ENCODE results near the gene PPM1E. TPM values are rescaled to one million over a fixed set of nuclear protein-coding genes. Genes with fewer than 3 reads are reported as not detected.

PPM1E gene
- total and polyA plus RNA-seq, 2 of the 8 experiments (the other 6 are each of a cell fraction or from before 2014, with no cell fraction given) = 5.0 to 10.4 TPM

GRCh38 chr17:59004338-59005111 lies 248.9 kb downstream of the PPM1E start:
- Histone ChIP-seq H2BK5ac (ENCODE audit: low read depth, low read length) (no peak overlapping the region), H4K91ac (replicated peaks; ENCODE audit: insufficient read length, low read length) (no peak overlapping the region), H4K5ac (ENCODE audit: insufficient read length, low read depth, low read length) (peak overlapping the region; percentile 77), H2BK20ac (ENCODE audit: low read length) (no peak overlapping the region), H3K4me3 (ENCODE audit: extremely low read depth in 1 of 4, insufficient read depth in 2 of 4, low read depth in 3 of 4, low read length in 4 of 4) (no peak overlapping the region), H2BK15ac (ENCODE audit: low read length) (no peak overlapping the region), H3K79me1 (ENCODE audit: low read depth, low read length) (no peaks in the 10 kb centered on the region), H2BK120ac (replicated peaks; ENCODE audit: low read depth, low read length) (no peak overlapping the region), H2BK12ac (ENCODE audit: low read depth, low read length) (no peak overlapping the region), H3K9me3 (ENCODE audit: insufficient read depth in 2 of 2, low read depth in 1 of 2, low read length in 1 of 2) (no peaks in the 10 kb centered on the region), H3K23me2 (ENCODE audit: low read depth, low read length) (no peaks in the 10 kb centered on the region), H4K8ac (ENCODE audit: extremely low read depth, insufficient read depth, low read length) (no peak overlapping the region), H3K18ac (ENCODE audit: extremely low read depth, low read length) (no peak overlapping the region), H2AFZ (ENCODE audit: low read length) (no peak overlapping the region), H3K36me3 (ENCODE audit: control insufficient read depth in 2 of 4, insufficient read depth in 4 of 4, low read length in 3 of 4) (peaks cover 0 to 8% (median 4%) of the 10 kb centered on the region in 4 experiments; a peak in 3 of 8 replicates), H3K27ac (ENCODE audit: low read depth, low read length) (no peak overlapping the region), H3K79me2 (ENCODE audit: control insufficient read depth in 1 of 2, insufficient read depth in 2 of 2, low read length in 2 of 2) (no peaks in the 10 kb centered on the region), H3K27me3 (replicated peaks in 1 of 4; ENCODE audit: control insufficient read depth in 3 of 4, extremely low read depth in 1 of 4, insufficient read depth in 3 of 4, low read length in 3 of 4) (no peaks in the 10 kb centered on the region), H4K20me1 (replicated peaks in 1 of 2; ENCODE audit: control insufficient read depth in 1 of 2, insufficient read depth in 2 of 2, low read length in 2 of 2) (no peaks in the 10 kb centered on the region), H3K4ac (replicated peaks; ENCODE audit: insufficient read length, low read depth, low read length) (no peak overlapping the region), H3K56ac (replicated peaks; ENCODE audit: insufficient read length, low read depth, low read length) (no peak overlapping the region), H3K23ac (ENCODE audit: insufficient read length) (no peak overlapping the region), H3K14ac (ENCODE audit: insufficient read length) (no peak overlapping the region), H3K4me1 (replicated peaks in 1 of 4; ENCODE audit: control insufficient read depth in 3 of 4, insufficient read depth in 4 of 4, low read length in 3 of 4) (no peaks in the 10 kb centered on the region), H3K4me2 (ENCODE audit: insufficient read depth in 1 of 2, low read depth in 2 of 2, low read length in 2 of 2) (no peak overlapping the region), H3K9ac (replicated peaks in 1 of 4; ENCODE audit: extremely low read depth in 1 of 4, low read depth in 3 of 4, low read length in 3 of 4) (no peak overlapping the region), H2AK5ac (ENCODE audit: low read depth, low read length) (no peak overlapping the region)
- ChIA-PET CTCF (ENCODE audit: partially characterized antibody) (interaction anchor here (0.7 to 3.1 kb wide), 27 partner anchors 11 to 477 kb away, joined by 3 to 28 read pairs (median 4); no protein-coding TSS in a partner anchor), POLR2A (ENCODE audit: partially characterized antibody) (interaction anchor here (0.6 to 1.4 kb wide), 7 partner anchors 237 to 474 kb away, joined by 3 to 7 read pairs (median 3); no protein-coding TSS in a partner anchor)
- DNase-seq (ENCODE audit: low read depth in 1 of 2, low spot score in 2 of 2) (peak; percentile 10 to 79), FAIRE-seq (peak; percentile 96)
- WGBS, 2 experiments (ENCODE audit: extremely low coverage in 1 of 2, insufficient coverage in 1 of 2, insufficient read length in 1 of 2, insufficient replicate concordance in 2 of 2, low coverage in 1 of 2, low lambda C conversion rate in 2 of 2, missing lambda C conversion rate in 1 of 2) = 32% methylated on average over 4 of the region's 4 CpGs; no CpG with 5 or more reads in 1 of the 2 experiments
- TF ChIP-seq CREB1 (IDR thresholded peaks at IDR 0.05) = no peak
- no peak for TF ChIP-seq E2F6 (IDR thresholded peaks at IDR 0.05)
- no peak for TF ChIP-seq POU5F1 (IDR thresholded peaks at IDR 0.05; ENCODE audit: low read depth, low read length)
- TF ChIP-seq SRF (IDR thresholded peaks at IDR 0.05; ENCODE audit: low read depth, low read length) = no peak
- no peak for TF ChIP-seq CTBP2 (IDR thresholded peaks at IDR 0.05; ENCODE audit: borderline replicate concordance, insufficient read depth, insufficient read length, low read length)
- peak; percentile 97 to 98 for TF ChIP-seq RAD21 (IDR thresholded peaks at IDR 0.05 in 1 of 2, conservative IDR thresholded peaks at IDR 0.05 in 1 of 2; ENCODE audit: low read depth in 2 of 2, low read length in 2 of 2)
- TF ChIP-seq CTCF (IDR thresholded peaks at IDR 0.05; ENCODE audit: control extremely low read depth in 1 of 3, insufficient read depth in 1 of 3, low read depth in 1 of 3, low read length in 3 of 3) = peak in 2 of 3 experiments; percentile 81 to 89; a peak in 3 of 4 replicates

Measured in H1 (cell line).